Measurements from ENCODE around the gene SLC35G3. TPM values are rescaled to one million over a fixed set of nuclear protein-coding genes. Genes with fewer than 3 reads are reported as not detected.
"Not testable (repeated sequence)": the region's sequence is repeated elsewhere in the genome, so short reads cannot be mapped to it uniquely, and the experiment has no call there.

SLC35G3 gene
- total RNA-seq, 2 donors from 2014 or later: not detected

GRCh38 chr17:35175638-35176415 lies 18.4 kb downstream of the SLC35G3 start:
- intact Hi-C loops (cut with DNase I): loop anchor here (10.0 kb wide), 1 partner anchor 359 kb away; the partner anchor contains the start of gene SLFN12L
- TF ChIP-seq CTCF (IDR thresholded peaks at IDR 0.05): no peak
- no peaks in the 10 kb centered on the region for H3K36me3 ChIP-seq
- H3K27me3 ChIP-seq: no peaks in the 10 kb centered on the region
- no peaks in the 10 kb centered on the region for H3K9me3 ChIP-seq
- H3K9ac ChIP-seq (ENCODE audit: low read depth in 2 of 2, low read length in 2 of 2): no peak overlapping the region
- DNase-seq: no peak
- no peak overlapping the region for H3K27ac ChIP-seq
- no peak overlapping the region for H3K4me3 ChIP-seq
- H3K4me1 ChIP-seq: no peaks in the 10 kb centered on the region

GRCh38 chr17:35174835-35175334 lies 19.3 kb downstream of the SLC35G3 start:
- Histone ChIP-seq H3K4me1 (no peaks in the 10 kb centered on the region), H3K9ac (ENCODE audit: low read depth in 2 of 2, low read length in 2 of 2) (no peak overlapping the region), H3K4me3 (no peak overlapping the region), H3K27ac (no peak overlapping the region), H3K9me3 (no peaks in the 10 kb centered on the region), H3K36me3 (no peaks in the 10 kb centered on the region), H3K27me3 (no peaks in the 10 kb centered on the region)
- no peak for TF ChIP-seq CTCF (IDR thresholded peaks at IDR 0.05)
- DNase-seq: no peak
- intact Hi-C loops (cut with DNase I): loop anchor here (10.0 kb wide), 1 partner anchor 360 kb away; the partner anchor contains the start of gene SLFN12L

- not testable (repeated sequence) for H3K9me3 ChIP-seq; H3K27me3 ChIP-seq; H3K27ac ChIP-seq; DNase-seq; H3K9ac ChIP-seq (ENCODE audit: low read depth in 2 of 2, low read length in 2 of 2); H3K36me3 ChIP-seq; H3K4me3 ChIP-seq; H3K4me1 ChIP-seq
- intact Hi-C loops (cut with DNase I): loop anchor here (10.0 kb wide), 1 partner anchor 362 kb away; the partner anchor contains the start of gene SLFN12L
Observed at GRCh38 chr17:35172321-35172720, 21.9 kb downstream of the SLC35G3 start.

GRCh38 chr17:35171834-35172233 lies 22.4 kb downstream of the SLC35G3 start:
- no peaks in the 10 kb centered on the region for H3K27me3 ChIP-seq
- no peak for DNase-seq
- no peak overlapping the region for H3K4me3 ChIP-seq
- no peak overlapping the region for H3K9ac ChIP-seq (ENCODE audit: low read depth in 2 of 2, low read length in 2 of 2)
- no peaks in the 10 kb centered on the region for H3K36me3 ChIP-seq
- intact Hi-C loops (cut with DNase I): loop anchor here (10.0 kb wide), 1 partner anchor 363 kb away; the partner anchor contains the start of gene SLFN12L
- H3K9me3 ChIP-seq: no peaks in the 10 kb centered on the region
- H3K4me1 ChIP-seq: no peaks in the 10 kb centered on the region
- no peak overlapping the region for H3K27ac ChIP-seq
- TF ChIP-seq CTCF (IDR thresholded peaks at IDR 0.05): no peak

- Histone ChIP-seq H3K27me3 (no peaks in the 10 kb centered on the region), H3K4me1 (no peaks in the 10 kb centered on the region), H3K9me3 (no peaks in the 10 kb centered on the region), H3K36me3 (no peaks in the 10 kb centered on the region), H3K27ac (no peak overlapping the region), H3K4me3 (no peak overlapping the region), H3K9ac (ENCODE audit: low read depth in 2 of 2, low read length in 2 of 2) (no peak overlapping the region)
- no peak for DNase-seq
- peak; percentile 19 for TF ChIP-seq CTCF (IDR thresholded peaks at IDR 0.05)
- intact Hi-C loops (cut with DNase I): loop anchor here (10.0 kb wide), 1 partner anchor 364 kb away; the partner anchor contains the start of gene SLFN12L
Observed at GRCh38 chr17:35170968-35171771, 23.0 kb downstream of the SLC35G3 start.
